HS-27A (cell line): ENCODE measurements around the gene DPP10.
"Not testable (repeated sequence)": the region's sequence is repeated elsewhere in the genome, so short reads cannot be mapped to it uniquely, and the experiment has no call there.

Source experiments
- DNase-seq: peaks from one replicate; pipeline ENCODE4 v3.0.0-alpha.2; 2012; ENCODE audit warnings: low read depth, missing footprints

DPP10 gene

DNA sequence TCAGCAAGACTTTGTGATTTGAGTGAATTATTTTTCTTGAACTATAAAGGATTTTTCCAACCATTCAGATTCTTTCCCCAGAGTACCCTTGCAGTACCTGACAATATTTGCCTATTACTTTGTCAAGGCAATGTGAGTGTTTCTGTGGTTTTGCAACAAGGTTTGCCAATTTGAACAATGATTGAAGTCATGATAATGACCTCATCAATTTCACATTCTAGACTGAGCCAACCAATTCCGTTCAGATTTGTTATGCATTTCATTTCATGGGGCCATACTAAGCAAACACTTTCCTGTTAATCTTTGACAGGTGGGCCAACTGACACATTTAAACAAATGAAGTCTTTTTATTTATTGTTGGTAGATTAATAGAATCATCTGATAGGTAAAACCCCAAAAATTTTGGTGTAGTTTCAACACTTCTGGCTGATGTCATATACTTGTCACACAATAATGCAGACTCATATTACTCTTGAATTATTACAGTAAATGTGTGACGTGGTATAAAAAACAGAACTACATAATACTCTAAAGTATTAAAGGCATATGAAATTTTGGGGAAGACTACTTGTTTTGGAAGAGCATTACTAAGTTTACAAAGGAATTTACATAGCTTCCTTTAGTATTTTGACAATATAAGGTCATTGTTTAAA lies 526.4 kb downstream of the DPP10 start:
- DNase-seq, result no peak

DNA sequence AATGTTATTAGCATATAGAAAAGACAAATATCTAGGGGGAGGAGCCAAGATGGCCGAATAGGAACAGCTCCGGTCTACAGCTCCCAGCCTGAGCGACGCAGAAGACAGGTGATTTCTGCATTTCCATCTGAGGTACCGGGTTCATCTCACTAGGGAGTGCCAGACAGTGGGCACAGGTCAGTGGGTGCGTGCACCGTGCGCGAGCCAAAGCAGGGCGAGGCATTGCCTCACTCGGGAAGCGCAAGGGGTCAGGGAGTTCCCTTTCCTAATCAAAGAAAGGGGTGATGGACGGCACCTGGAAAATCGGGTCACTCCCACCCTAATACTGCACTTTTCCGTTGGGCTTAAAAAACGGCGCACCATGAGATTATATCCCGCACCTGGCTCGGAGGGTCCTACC lies 561.9 kb downstream of the DPP10 start:
- DNase-seq, result not testable (repeated sequence)

DNA sequence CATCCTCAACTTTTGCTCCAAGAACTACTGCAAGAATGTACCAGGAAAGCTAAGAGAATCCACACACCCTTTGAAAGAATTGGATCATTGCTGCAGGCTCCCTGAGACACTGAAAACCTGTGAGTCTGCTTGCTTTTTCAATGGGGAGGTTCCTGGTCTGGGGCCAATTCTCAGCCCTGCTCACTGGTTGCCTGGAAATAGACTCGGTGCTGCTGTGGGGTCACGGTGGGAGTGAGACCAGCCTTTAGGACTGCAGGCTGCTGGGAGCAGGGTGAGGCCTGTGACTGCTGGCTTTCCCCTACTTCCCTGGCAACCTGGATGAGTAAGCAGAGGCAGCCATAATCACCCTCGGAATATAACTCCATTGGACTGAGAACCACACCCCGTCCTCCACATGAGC lies 569.3 kb downstream of the DPP10 start:
- DNase-seq, result no peak

GRCh38 chr2:115022013-115022412 lies 579.6 kb downstream of the DPP10 start:
- DNase-seq, result not testable (repeated sequence)

DNA sequence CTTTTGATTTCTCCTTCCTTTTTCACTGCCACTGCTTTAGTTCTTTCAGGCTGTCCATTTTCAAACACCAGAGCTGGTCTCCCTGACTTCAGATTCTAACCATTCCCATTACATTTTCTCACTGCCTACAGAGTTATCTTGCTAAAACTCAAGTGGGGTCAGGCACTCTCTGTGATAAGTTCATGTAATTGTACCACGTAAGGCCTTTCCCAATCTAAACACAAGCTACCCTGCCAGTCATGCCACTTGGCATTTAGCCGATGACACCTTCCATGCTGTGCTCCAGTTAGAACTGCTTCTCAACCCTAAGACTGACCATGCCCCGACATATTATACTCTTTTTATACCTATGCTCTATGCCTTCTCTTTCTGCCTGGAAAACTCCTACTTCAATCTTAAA lies 592.4 kb downstream of the DPP10 start:
- no peak for DNase-seq

DNA sequence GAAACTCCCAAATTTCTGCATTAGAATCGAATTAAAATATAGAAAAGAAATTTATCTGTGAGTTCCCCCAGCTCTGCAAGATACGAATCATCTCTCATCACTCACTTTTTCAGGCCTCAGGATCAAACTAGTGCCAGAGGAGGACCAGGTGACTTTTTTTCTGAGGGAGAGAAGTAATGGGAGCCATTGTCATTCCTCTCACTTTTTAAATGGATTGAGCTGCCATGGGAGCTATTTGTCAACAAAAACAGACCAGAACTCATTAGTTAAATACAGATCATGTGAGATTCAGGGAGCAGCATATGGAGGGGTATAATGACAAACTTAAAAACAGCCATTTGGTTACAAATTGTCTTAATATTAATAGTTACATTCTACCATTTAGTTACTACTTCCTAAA lies 594.4 kb downstream of the DPP10 start:
- no peak for DNase-seq

- DNase-seq, result no peak
Measured at GRCh38 chr2:115057473-115057872, 615.0 kb downstream of the DPP10 start.

GRCh38 chr2:115070002-115070401 lies 627.6 kb downstream of the DPP10 start:
- DNase-seq, result no peak

DNA sequence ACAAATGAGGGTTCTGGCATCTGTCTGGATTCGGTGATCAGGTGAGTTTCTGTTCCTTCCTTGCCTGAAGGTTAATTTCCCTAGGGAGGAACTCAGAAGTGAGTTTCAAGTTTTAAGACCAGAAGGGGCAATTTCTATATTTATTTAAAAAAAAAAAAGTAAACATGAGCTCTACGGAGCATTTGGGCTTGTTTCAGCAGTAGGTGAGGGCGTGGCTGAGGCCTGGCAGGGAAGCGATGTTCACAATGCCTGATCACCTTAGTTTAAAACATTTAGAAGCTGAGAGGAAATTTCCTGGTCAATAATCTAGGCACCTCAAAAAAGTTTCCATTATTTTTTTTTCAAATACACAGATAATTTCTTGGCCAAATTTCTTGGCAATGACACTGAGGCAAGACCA lies 629.1 kb downstream of the DPP10 start:
- no peak for DNase-seq

DNA sequence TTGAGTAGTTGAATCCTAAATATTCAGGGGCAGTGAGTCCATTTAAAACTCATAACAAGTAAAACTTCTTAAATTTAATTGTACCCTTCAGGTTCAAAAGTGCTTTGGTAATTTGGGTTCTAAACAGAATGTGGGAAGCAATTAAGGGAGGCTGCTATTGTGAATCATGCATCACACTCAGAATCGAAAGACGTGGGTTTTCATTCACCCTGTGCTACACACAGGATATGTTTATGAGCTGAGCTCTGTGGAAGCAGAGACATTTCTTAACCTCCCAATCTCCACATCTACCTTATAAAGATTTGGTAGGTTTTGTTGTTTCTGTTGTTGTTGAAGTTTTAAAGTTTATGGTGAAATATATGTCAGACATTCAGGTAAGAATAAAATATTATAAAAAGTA lies 633.4 kb downstream of the DPP10 start:
- no peak for DNase-seq

- no peak for DNase-seq
Measured at GRCh38 chr2:115077626-115078025, 635.2 kb downstream of the DPP10 start.

DNA sequence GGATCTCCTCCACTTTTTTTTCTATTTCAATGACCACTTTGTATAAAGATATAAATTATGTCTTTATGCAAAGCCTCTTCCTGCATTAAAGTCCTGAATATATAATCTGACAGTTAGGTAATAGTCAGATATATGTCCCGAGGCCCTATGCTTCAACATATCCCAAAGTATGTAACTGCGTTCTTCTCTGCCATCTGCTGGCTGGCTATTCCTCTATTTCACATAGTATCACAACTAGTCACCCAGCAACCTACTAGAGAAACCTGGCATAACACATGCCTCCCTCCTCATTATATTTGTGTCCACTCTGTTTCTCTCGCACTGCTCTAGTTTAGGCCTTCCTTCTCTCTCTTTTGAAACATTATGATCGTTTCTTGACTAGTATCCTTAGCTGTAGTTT lies 640.8 kb downstream of the DPP10 start:
- no peak for DNase-seq

- DNase-seq, result no peak
Measured at GRCh38 chr2:115083711-115084110, 641.3 kb downstream of the DPP10 start.

- DNase-seq, result no peak
Measured at GRCh38 chr2:115084446-115084845, 642.0 kb downstream of the DPP10 start.

DNA sequence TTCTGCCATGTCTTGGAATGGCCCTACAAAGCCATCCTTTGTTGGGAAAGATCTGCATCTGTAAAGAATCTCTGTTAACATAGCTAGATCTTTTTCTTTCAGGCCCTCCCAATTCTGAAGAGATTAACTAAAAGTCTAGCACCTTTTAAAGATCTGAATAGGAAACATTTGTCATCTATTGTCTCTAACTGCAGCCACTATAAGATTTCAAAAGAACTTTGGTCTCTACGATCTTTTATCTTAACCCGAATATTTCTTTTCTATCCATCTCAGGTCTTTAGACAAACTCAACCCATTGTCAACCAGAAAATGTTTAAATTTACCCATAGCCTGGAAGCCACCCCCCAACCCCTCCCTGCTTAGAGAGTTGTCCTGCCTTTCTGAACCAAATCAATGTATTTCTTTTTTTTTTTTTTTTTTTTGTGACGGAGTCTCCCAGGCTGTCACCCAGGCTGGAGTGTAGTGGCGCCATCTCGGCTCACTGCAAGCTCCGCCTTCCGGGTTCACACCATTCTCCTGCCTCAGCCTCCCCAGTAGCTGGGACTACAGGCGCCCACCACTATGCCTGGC lies 643.7 kb downstream of the DPP10 start:
- not testable (repeated sequence) for DNase-seq

DNA sequence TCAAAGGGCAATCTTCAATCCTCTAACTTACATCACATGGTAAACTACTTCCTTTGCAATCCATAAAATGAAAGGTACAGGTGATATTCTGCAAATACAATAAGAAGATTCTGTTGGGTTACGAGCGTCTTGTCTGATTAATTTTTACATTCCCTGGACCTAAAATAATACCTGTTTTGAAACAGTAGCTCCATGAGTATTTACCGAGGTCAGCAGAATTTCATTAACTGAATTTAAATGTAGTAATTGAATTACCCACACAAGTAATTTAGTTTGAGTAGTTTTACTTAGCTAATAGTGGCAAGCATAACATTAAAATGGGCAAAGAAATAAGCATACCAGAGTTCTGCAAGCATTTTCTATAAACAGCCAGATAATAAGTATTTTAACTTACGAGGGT lies 652.0 kb downstream of the DPP10 start:
- DNase-seq, result no peak

DNA sequence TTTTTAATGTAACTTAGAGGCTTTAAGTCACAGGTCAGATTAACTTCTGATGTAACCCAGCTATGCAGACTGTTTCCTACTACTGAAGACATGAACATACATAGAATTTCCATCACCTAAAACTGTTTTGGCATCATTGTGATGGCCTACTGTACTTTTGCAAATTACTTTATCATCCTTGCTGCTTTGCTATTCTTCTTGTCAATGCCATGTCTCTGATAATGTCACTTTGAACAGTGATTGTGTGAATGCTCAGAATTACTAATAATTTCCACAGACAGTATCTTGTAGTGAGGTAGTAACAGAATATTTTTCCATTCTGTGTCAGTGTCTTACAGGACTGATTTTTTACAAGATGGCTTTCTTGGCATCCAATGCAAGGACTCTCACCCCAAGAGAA lies 663.5 kb downstream of the DPP10 start:
- no peak for DNase-seq

DNA sequence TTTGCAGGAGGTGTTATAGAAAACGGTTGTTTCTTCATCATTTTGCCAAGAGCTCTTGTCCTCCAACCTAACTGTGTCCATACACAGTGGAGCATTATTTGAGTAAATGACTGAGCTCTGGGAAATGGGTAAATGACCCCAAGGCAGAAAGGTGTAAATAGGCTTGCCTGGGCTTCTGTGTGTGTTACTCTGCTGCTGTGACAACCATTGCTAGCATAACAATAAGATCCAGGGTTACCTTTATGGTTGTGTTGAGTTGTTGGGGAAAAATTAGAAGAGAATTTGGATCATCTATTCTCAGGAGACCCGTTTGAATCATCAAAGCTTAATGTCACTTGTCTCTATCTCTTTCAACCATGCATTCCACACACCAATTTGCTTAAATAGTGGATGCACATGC lies 672.7 kb downstream of the DPP10 start:
- DNase-seq, result no peak

DNA sequence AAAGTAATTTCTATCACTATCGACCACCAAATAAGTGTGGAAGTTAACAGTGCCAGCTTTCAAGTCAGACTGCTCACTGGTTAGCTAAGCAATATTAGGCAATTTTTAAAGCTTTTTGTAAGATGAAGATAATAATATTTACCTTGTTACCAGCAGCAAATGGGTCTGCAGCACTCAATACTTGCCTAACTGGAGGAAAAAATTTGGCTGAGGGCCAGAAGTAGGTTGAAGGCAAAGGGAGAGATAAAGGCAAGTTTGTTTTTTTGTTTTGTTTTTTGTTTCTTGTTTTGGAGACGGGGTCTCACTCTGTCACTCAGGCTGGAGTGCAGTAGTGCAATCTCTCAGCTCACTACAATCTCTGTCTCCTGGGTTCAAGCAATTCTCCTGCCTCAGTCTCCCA lies 675.9 kb downstream of the DPP10 start:
- no peak for DNase-seq

DNA sequence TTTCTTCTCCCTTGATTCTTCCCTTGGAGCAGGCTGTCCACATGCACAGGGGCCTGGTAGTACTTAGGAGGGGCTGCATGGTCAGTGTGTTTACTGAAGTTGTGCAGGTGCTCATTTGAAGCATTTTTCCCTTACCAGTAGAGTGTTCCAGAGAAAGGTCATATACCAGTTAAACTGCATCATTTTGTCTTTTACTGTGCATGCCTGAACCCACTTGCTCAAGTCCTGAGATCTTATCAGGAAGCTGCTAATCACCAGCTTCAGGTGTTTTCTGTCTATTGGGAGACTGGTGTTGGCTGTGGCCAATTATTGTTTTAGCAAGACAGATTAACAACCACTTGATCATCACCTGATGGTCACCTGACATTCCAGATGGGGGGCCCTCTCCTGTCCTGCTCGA lies 676.6 kb downstream of the DPP10 start:
- DNase-seq, result no peak

GRCh38 chr2:115122701-115123100 lies 680.3 kb downstream of the DPP10 start:
- DNase-seq, result no peak

DNA sequence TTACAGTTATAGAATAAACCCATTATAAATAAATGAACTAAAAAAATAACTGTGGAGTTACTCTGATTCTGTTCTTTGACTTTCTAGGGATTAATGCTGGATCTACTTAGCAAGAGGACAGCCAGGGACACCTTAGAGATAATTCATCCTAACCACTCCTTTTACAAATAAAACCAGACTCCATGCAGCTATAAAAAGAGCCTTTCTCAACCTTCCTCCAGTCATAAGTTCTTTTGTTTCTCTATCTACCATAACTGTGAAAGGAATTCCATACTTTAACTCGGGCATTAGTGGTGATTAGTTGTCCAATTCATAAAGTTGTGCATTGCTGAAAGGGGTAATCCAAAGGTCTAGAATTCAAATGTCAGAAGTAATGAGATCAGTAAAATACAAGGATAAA lies 682.4 kb downstream of the DPP10 start:
- DNase-seq, result no peak

GRCh38 chr2:115129536-115129935 lies 687.1 kb downstream of the DPP10 start:
- no peak for DNase-seq

GRCh38 chr2:115160531-115161080 lies 718.2 kb downstream of the DPP10 start:
- DNase-seq, result no peak
